ENCODE results near the gene BDH1. TPM values are rescaled to one million over a fixed set of nuclear protein-coding genes. Genes with fewer than 3 reads are reported as not detected.

The BDH1 gene
- polyA plus RNA-seq, 1 donor (not counting 4 experiments of a cell fraction or from before 2014, with no cell fraction given): 30.2 TPM

GRCh38 chr3:197501879-197502620, 53.7 kb downstream of the BDH1 start:
- TF ChIP-seq EZH2 (IDR thresholded peaks at IDR 0.05; ENCODE audit: low read length) (no peak), CTCF (optimal IDR thresholded peaks at IDR 0.05 in 1 of 3, IDR thresholded peaks at IDR 0.05 in 1 of 3, conservative IDR thresholded peaks at IDR 0.05 in 1 of 3; ENCODE audit: extremely low read depth in 1 of 3, insufficient read depth in 2 of 3, low read length in 3 of 3) (peak in 2 of 3 experiments; percentile 85 to 91)
- FAIRE-seq: no peak
- Histone ChIP-seq H3K27ac (ENCODE audit: control insufficient read depth, insufficient read depth, low read length) (peak overlapping the region; percentile 79), H3K79me2 (ENCODE audit: control insufficient read depth, insufficient read depth, low read length) (no peaks in the 10 kb centered on the region), H4K20me1 (ENCODE audit: control insufficient read depth, extremely low read depth, insufficient read depth, low read length) (no peaks in the 10 kb centered on the region), H3K9me1 (ENCODE audit: control insufficient read depth, extremely low read depth, insufficient read depth, low read length) (no peaks in the 10 kb centered on the region), H3K9me3 (ENCODE audit: control insufficient read depth, low read depth, low read length) (no peaks in the 10 kb centered on the region), H3K9ac (ENCODE audit: control insufficient read depth, extremely low read depth, insufficient read depth, low read length) (peak overlapping the region; percentile 3), H3K4me3 (ENCODE audit: control insufficient read depth in 2 of 3, extremely low read depth in 1 of 3, insufficient read depth in 2 of 3, low read depth in 1 of 3, low read length in 3 of 3) (no peak overlapping the region), H2AFZ (ENCODE audit: control insufficient read depth, low read length) (peak overlapping the region; percentile 31), H3K36me3 (ENCODE audit: control insufficient read depth in 2 of 2, extremely low read depth in 1 of 2, insufficient read depth in 2 of 2, low read length in 2 of 2) (no peaks in the 10 kb centered on the region), H3K4me1 (ENCODE audit: control insufficient read depth, extremely low read depth, insufficient read depth, low read length) (peaks cover 48% of the 10 kb centered on the region), H3K4me2 (ENCODE audit: control insufficient read depth, extremely low read depth, insufficient read depth, low read depth, low read length) (peak overlapping the region; percentile 34), H3K27me3 (ENCODE audit: control insufficient read depth, extremely low read depth, insufficient read depth, low read length) (no peaks in the 10 kb centered on the region)
- no peak for DNase-seq (ENCODE audit: low read depth, low spot score)
- dilution Hi-C loops (cut with MboI; ENCODE audit: extremely low pct_ligation_motif_present, low sequenced_read_pairs): no loop called here

- H3K4me1 ChIP-seq (ENCODE audit: control insufficient read depth, extremely low read depth, insufficient read depth, low read length): peaks cover 44% of the 10 kb centered on the region
- no peaks in the 10 kb centered on the region for H4K20me1 ChIP-seq (ENCODE audit: control insufficient read depth, extremely low read depth, insufficient read depth, low read length)
Observed at GRCh38 chr3:197501496-197501878, 54.3 kb downstream of the BDH1 start.

More at GRCh38 chr3:197501496-197501878, 54.3 kb downstream of the BDH1 start:
- H3K9me1 ChIP-seq (ENCODE audit: control insufficient read depth, extremely low read depth, insufficient read depth, low read length): no peaks in the 10 kb centered on the region
- peak overlapping the region; percentile 31 for H2AFZ ChIP-seq (ENCODE audit: control insufficient read depth, low read length)
- no peaks in the 10 kb centered on the region for H3K79me2 ChIP-seq (ENCODE audit: control insufficient read depth, insufficient read depth, low read length)
- H3K27me3 ChIP-seq (ENCODE audit: control insufficient read depth, extremely low read depth, insufficient read depth, low read length): no peaks in the 10 kb centered on the region
- no peak overlapping the region for H3K4me3 ChIP-seq (ENCODE audit: control insufficient read depth in 2 of 3, extremely low read depth in 1 of 3, insufficient read depth in 2 of 3, low read depth in 1 of 3, low read length in 3 of 3)
- FAIRE-seq (peak; percentile 94), DNase-seq (ENCODE audit: low read depth, low spot score) (no peak)
- H3K27ac ChIP-seq (ENCODE audit: control insufficient read depth, insufficient read depth, low read length): peak overlapping the region; percentile 79
- TF ChIP-seq EZH2 (IDR thresholded peaks at IDR 0.05; ENCODE audit: low read length) (no peak), CTCF (optimal IDR thresholded peaks at IDR 0.05 in 1 of 3, IDR thresholded peaks at IDR 0.05 in 1 of 3, conservative IDR thresholded peaks at IDR 0.05 in 1 of 3; ENCODE audit: extremely low read depth in 1 of 3, insufficient read depth in 2 of 3, low read length in 3 of 3) (no peak)
- dilution Hi-C loops (cut with MboI; ENCODE audit: extremely low pct_ligation_motif_present, low sequenced_read_pairs): no loop called here
- peak overlapping the region; percentile 34 for H3K4me2 ChIP-seq (ENCODE audit: control insufficient read depth, extremely low read depth, insufficient read depth, low read depth, low read length)
- H3K9me3 ChIP-seq (ENCODE audit: control insufficient read depth, low read depth, low read length): no peaks in the 10 kb centered on the region
- no peaks in the 10 kb centered on the region for H3K36me3 ChIP-seq (ENCODE audit: control insufficient read depth in 2 of 2, extremely low read depth in 1 of 2, insufficient read depth in 2 of 2, low read length in 2 of 2)
- H3K9ac ChIP-seq (ENCODE audit: control insufficient read depth, extremely low read depth, insufficient read depth, low read length): peak overlapping the region; percentile 3
